Measurements from ENCODE around the gene MESD. TPM values are rescaled to one million over a fixed set of nuclear protein-coding genes. Genes with fewer than 3 reads are reported as not detected.

MESD gene
- total and polyA plus RNA-seq, 11 donors = 11.2 to 19.8 (median 14.8) TPM

DNA sequence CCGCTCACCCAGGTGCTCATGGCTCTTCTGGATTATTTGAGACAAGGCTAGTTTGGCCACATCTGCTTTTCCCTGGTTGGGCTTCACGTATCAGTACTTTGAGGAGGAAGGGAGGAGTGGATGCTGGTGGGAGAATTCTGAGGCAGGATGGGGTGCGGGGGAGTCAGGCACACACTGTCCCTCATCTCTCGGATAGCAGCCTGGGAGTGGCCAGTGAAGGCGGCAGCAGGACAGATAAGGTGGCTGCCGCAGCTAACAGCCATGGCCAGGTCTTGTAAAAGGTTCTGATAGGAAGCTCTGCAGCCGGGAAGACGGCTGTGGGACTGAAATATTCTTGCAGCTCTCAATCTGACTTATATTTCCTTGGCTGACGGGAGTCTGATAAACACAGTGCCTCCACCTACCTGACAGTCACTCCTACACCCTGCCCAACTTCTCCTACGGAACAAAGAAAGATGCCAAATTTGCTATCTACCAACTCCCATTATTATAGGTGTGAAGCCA lies 87.3 kb downstream of the MESD start:
- H3K4me3 ChIP-seq = no peak overlapping the region
- 58 to 79% (median 66%) methylated on average over 10 of the region's 10 CpGs for WGBS, 4 donors
- ATAC-seq (peak in 2 of 4 donors; percentile 12 to 42), DNase-seq (peak in 1 of 5 donors; percentile 40)
- H3K36me3 ChIP-seq = no peaks in the 10 kb centered on the region
- H3K27ac ChIP-seq = no peak overlapping the region
- no peak for TF ChIP-seq POLR2A (IDR thresholded peaks at IDR 0.05)
- TF ChIP-seq, protein P1, sequence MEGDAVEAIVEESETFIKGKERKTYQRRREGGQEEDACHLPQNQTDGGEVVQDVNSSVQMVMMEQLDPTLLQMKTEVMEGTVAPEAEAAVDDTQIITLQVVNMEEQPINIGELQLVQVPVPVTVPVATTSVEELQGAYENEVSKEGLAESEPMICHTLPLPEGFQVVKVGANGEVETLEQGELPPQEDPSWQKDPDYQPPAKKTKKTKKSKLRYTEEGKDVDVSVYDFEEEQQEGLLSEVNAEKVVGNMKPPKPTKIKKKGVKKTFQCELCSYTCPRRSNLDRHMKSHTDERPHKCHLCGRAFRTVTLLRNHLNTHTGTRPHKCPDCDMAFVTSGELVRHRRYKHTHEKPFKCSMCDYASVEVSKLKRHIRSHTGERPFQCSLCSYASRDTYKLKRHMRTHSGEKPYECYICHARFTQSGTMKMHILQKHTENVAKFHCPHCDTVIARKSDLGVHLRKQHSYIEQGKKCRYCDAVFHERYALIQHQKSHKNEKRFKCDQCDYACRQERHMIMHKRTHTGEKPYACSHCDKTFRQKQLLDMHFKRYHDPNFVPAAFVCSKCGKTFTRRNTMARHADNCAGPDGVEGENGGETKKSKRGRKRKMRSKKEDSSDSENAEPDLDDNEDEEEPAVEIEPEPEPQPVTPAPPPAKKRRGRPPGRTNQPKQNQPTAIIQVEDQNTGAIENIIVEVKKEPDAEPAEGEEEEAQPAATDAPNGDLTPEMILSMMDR (IDR thresholded peaks at IDR 0.05) = no peak
- no peaks in the 10 kb centered on the region for H3K9me3 ChIP-seq
- intact Hi-C loops (cut with DNase I) = no loop called here
- peaks cover 0 to 13% (median 0%) of the 10 kb centered on the region in 12 donors for H3K4me1 ChIP-seq
- H3K27me3 ChIP-seq = no peaks in the 10 kb centered on the region

DNA sequence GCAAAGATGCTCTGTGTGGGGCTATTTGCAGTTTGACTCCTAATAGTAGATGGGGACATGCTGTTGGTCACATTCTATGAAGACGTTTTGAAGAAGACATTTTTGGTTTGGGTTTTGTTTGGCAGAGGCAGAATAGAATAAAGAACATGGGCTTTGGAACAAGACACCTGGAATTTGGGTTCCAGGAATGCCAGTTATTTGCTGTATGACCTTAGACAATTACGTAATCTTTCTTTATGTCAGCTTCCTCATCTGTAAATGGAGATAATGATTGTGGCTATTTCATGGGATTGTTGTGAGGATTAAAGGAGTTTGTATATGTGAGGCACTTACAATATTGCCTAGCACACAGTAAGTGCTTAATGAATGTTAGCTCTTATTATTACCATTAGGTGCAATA lies 91.6 kb downstream of the MESD start:
- no peaks in the 10 kb centered on the region for H3K27me3 ChIP-seq
- H3K4me3 ChIP-seq = no peak overlapping the region
- H3K9me3 ChIP-seq = peaks cover 0 to 13% (median 3%) of the 10 kb centered on the region in 12 donors
- no peak overlapping the region for H3K27ac ChIP-seq
- WGBS, 4 donors = 86 to 90% (median 88%) methylated on average over 2 of the region's 2 CpGs
- DNase-seq (no peak), ATAC-seq (no peak)
- TF ChIP-seq, protein P1 (IDR thresholded peaks at IDR 0.05) = no peak
- no peak for TF ChIP-seq POLR2A (IDR thresholded peaks at IDR 0.05)
- no peaks in the 10 kb centered on the region for H3K36me3 ChIP-seq
- intact Hi-C loops (cut with DNase I) = loop anchor here in 1 of 10 donors (10.0 kb wide), 1 partner anchor 47 kb away; no protein-coding TSS in a partner anchor
- peaks cover 0 to 23% (median 1%) of the 10 kb centered on the region in 12 donors for H3K4me1 ChIP-seq

Small RNA genes lying within 50 kb of the gene (microRNA-seq; reads per million reads assigned to microRNA genes)
- 0 reads per million in 4 donors for gene MIR4514

Other genes with a start within 250 kb of the MESD start
- gene CEMIP, start 210.4 kb downstream of the MESD start, total RNA-seq = 1 to 10 TPM in 2 of 9 donors, under 1 TPM in 7; 0.04 to 9.6 (median 0.23) TPM
- under 1 TPM; 0.08 to 0.19 TPM for gene CEMIP, start 210.4 kb downstream of the MESD start, polyA plus RNA-seq
- gene TLNRD1, start 11.1 kb upstream of the MESD start, total RNA-seq = 10 to 100 TPM in 4 of 9 donors, 1 to 10 TPM in 5; 5.3 to 30.8 (median 8.0) TPM
- gene TLNRD1, start 11.1 kb upstream of the MESD start, polyA plus RNA-seq = 1 to 10 TPM; 3.2 to 7.2 TPM
- 1 to 10 TPM in 3 of 9 donors, under 1 TPM in 5, not detected in 1; 0.22 to 2.0 (median 0.81) TPM for gene CFAP161, start 144.5 kb upstream of the MESD start, total RNA-seq
- gene CFAP161, start 144.5 kb upstream of the MESD start, polyA plus RNA-seq = under 1 TPM in 1 of 2 donors, not detected in 1; 0.30 TPM
- 10 to 100 TPM in 2 of 9 donors, 1 to 10 TPM in 7; 1.2 to 21.6 (median 3.9) TPM for gene IL16, start 207.1 kb upstream of the MESD start, total RNA-seq
- 1 to 10 TPM; 2.5 to 2.8 TPM for gene IL16, start 207.1 kb upstream of the MESD start, polyA plus RNA-seq

All from heart left ventricle (tissue), 16 donors.